Stomach (tissue), 9 donors: ENCODE results near the gene CDC14B. TPM values are rescaled to one million over a fixed set of nuclear protein-coding genes. Genes with fewer than 3 reads are reported as not detected.

Source experiments
- DNase-seq, 2 donors: peaks; one replicate each; pipeline versions ENCODE4 v3.0.0 to v3.0.0-alpha.2; 2013 to 2019
- H3K27ac ChIP-seq, 5 donors: fragments of 200-600 bp in 4 of 5; sonication (generic) in 4 of 5; one replicate each; pipeline ENCODE4 v1.5.1; 2013 to 2019; ENCODE audit warnings: mild to moderate bottlenecking in 1 of 5, moderate library complexity in 1 of 5
- H3K27me3 ChIP-seq, 3 donors: fragments of 200-600 bp; sonication (generic); one replicate each; pipeline ENCODE4 v1.5.1; 2017 to 2019; ENCODE audit warnings: mixed run types in 1 of 3
- H3K36me3 ChIP-seq, 4 donors: fragments of 200-600 bp; sonication (generic); 1 replicate in 3 of 4; 2 replicates in 1 of 4; pipeline ENCODE4 v1.5.1; 2016 to 2019
- H3K4me1 ChIP-seq, 4 donors: fragments of 200-600 bp; sonication (generic); one replicate each; pipeline ENCODE4 v1.5.1; 2016 to 2019
- H3K4me3 ChIP-seq, 4 donors: fragments of 200-600 bp; sonication (generic) in 3 of 4; one replicate each; pipeline ENCODE4 v1.5.1; 2016 to 2019; ENCODE audit warnings: mild to moderate bottlenecking in 1 of 4
- H3K9me3 ChIP-seq, 4 donors: fragments of 200-600 bp; sonication (generic); one replicate each; pipeline ENCODE4 v1.5.1; 2016 to 2019
- EP300 ChIP-seq: sonication (generic); formaldehyde crosslinking; IDR thresholded peaks from one replicate; pipeline ENCODE4 v1.6.1; 2017; ENCODE audit warnings: antibody characterized with exemption
- POLR2A ChIP-seq, 4 donors: fragments of 450-650 bp; IDR thresholded peaks; one replicate each; pipeline ENCODE4 v1.6.1; 2016; ENCODE audit warnings: antibody characterized with exemption in 4 of 4, control low read depth in 2 of 4, mild to moderate bottlenecking in 1 of 4, moderate library complexity in 1 of 4
- POLR2AphosphoS5 ChIP-seq, 3 donors: sonication (generic); formaldehyde crosslinking; IDR thresholded peaks; one replicate each; pipeline ENCODE4 v1.6.1; 2016; ENCODE audit warnings: antibody characterized with exemption in 3 of 3
- WGBS, 5 donors: extraction: QIAGEN DNeasy Blood & Tissue Kit in 3 of 5; methylation state at CpG; one replicate each; pipeline versions ENCODE4 v1.1.5 to v1.1.7; 2013 to 2018; 5-methylcytosine and 5-hydroxymethylcytosine counted together
- intact Hi-C: fragments of 100-400 bp; cut with DNase I; formaldehyde crosslinking; loops from one replicate; pipeline ENCODE4 v1.15.1; 2023; ENCODE audit warnings: low total_unique reads
- polyA plus RNA-seq, 3 donors: library from polyadenylated mRNA; stranded (reverse); fragments of 200-250 nt; gene quantifications; one replicate each; pipeline ENCODE4 v1.2.3, GENCODE V29; 2013
- total RNA-seq, 5 donors: library from RNA; depleted of rRNA; stranded (reverse); fragments of >200 nt; gene quantifications; one replicate each; pipeline versions ENCODE4 v1.1.0 to v1.2.3, GENCODE V29; 2014 to 2016
- TF ChIP-seq, protein P1 (sequence below), 7 experiments: fragments of 450-650 bp in 4 of 7; fragments of 200-600 bp in 3 of 7; sonication (generic) in 3 of 7; IDR thresholded peaks; one replicate each; pipeline ENCODE4 v1.5.1; 2016 to 2019; ENCODE audit warnings: antibody characterized with exemption in 7 of 7, control low read depth in 2 of 7, mild to moderate bottlenecking in 1 of 7
- donor health status: healthy with polysubstance abuse.
- donor health status: Bipolar disorder and iron deficiency.
- donor health status: healthy.

CDC14B gene
- total and polyA plus RNA-seq, 8 donors, result 4.1 to 31.9 (median 17.1) TPM

DNA sequence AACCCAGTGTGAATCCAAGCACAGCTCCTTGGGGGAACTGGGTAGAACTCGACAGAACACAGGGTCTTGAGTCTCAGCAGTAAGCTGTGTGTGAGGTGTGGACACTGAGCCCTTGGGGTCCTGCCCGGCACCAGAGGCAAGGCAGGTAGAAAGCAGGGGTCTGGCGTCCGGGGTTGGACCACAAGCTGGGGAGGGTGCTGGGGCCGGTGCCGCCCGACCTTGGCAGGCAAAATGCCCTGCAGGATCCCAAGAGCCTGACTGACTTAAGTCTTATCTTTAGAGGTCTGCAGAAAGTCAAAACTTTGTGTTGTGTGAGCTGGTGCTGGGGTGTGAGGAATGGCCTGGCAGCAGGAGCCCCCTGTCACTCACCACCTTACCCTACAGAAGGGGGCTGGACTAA, 120.4 kb downstream of the CDC14B start:
- WGBS, 5 donors, result 88 to 95% (median 91%) methylated on average over 6 to 7 of the region's 7 CpGs
- Histone ChIP-seq H3K36me3 (peaks cover 0 to 26% (median 24%) of the 10 kb centered on the region in 4 donors), H3K27me3 (no peaks in the 10 kb centered on the region), H3K27ac (no peak overlapping the region), H3K4me1 (no peaks in the 10 kb centered on the region), H3K4me3 (no peak overlapping the region), H3K9me3 (no peaks in the 10 kb centered on the region)
- TF ChIP-seq POLR2AphosphoS5 (IDR thresholded peaks at IDR 0.05), result no peak
- TF ChIP-seq, protein P1, sequence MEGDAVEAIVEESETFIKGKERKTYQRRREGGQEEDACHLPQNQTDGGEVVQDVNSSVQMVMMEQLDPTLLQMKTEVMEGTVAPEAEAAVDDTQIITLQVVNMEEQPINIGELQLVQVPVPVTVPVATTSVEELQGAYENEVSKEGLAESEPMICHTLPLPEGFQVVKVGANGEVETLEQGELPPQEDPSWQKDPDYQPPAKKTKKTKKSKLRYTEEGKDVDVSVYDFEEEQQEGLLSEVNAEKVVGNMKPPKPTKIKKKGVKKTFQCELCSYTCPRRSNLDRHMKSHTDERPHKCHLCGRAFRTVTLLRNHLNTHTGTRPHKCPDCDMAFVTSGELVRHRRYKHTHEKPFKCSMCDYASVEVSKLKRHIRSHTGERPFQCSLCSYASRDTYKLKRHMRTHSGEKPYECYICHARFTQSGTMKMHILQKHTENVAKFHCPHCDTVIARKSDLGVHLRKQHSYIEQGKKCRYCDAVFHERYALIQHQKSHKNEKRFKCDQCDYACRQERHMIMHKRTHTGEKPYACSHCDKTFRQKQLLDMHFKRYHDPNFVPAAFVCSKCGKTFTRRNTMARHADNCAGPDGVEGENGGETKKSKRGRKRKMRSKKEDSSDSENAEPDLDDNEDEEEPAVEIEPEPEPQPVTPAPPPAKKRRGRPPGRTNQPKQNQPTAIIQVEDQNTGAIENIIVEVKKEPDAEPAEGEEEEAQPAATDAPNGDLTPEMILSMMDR (IDR thresholded peaks at IDR 0.05), result no peak
- DNase-seq, result no peak
- intact Hi-C loops, result no loop called here

DNA sequence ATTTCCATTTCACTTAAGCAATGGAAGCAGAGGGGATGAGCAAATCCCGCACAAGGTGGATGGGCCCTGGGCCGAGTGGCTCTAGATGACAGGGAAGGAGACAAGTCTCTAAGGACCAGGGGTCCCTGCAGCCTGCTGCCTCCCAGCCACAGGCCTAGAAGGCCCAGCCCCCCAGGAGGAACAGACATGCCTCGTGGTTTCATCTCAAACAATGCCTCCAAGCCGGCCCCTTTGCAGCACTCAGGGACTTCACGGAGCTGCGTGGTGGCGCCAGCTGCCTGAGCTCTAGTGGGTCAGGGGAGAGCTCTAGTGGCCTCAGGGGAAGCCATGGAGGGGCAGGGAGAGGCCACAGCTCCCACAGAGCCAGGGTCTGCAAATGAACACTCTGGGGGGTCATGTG, 120.8 kb downstream of the CDC14B start:
- 81 to 90% (median 90%) methylated on average over 4 to 7 of the region's 7 CpGs for WGBS, 5 donors
- no peaks in the 10 kb centered on the region for H3K27me3 ChIP-seq
- H3K36me3 ChIP-seq, result peaks cover 0 to 24% (median 19%) of the 10 kb centered on the region in 4 donors
- no peak overlapping the region for H3K4me3 ChIP-seq
- DNase-seq, result no peak
- H3K27ac ChIP-seq, result no peak overlapping the region
- no peaks in the 10 kb centered on the region for H3K9me3 ChIP-seq
- TF ChIP-seq, protein P1 (IDR thresholded peaks at IDR 0.05), result no peak
- no peak for TF ChIP-seq EP300
- intact Hi-C loops, result no loop called here
- H3K4me1 ChIP-seq, result no peaks in the 10 kb centered on the region

DNA sequence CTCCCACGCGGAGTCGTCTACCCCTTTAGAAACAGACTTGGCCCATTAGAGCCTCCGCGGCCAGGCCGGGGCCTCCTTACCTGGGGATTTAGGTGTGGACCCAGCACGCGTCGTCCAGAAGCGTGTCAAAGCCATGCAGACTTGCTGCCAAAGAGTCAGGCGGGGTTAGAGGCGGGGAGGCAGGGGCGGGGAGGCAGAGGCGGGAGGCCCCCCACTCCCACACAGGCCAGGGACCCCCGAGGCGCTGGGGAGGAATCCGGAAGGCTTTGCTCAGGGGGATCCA, 122.6 kb downstream of the CDC14B start:
- Histone ChIP-seq H3K36me3 (peaks cover 0 to 35% (median 19%) of the 10 kb centered on the region in 4 donors), H3K27ac (no peak overlapping the region), H3K4me3 (no peak overlapping the region), H3K27me3 (no peaks in the 10 kb centered on the region), H3K4me1 (peaks cover 1 to 9% (median 3%) of the 10 kb centered on the region in 4 donors), H3K9me3 (no peaks in the 10 kb centered on the region)
- WGBS, 5 donors, result 93 to 97% (median 95%) methylated on average over 17 of the region's 17 CpGs
- intact Hi-C loops, result no loop called here
- no peak for DNase-seq
- TF ChIP-seq POLR2A (IDR thresholded peaks at IDR 0.05) (no peak), EP300 (no peak), POLR2AphosphoS5 (IDR thresholded peaks at IDR 0.05) (no peak)
- TF ChIP-seq, protein P1 (IDR thresholded peaks at IDR 0.05), result no peak

DNA sequence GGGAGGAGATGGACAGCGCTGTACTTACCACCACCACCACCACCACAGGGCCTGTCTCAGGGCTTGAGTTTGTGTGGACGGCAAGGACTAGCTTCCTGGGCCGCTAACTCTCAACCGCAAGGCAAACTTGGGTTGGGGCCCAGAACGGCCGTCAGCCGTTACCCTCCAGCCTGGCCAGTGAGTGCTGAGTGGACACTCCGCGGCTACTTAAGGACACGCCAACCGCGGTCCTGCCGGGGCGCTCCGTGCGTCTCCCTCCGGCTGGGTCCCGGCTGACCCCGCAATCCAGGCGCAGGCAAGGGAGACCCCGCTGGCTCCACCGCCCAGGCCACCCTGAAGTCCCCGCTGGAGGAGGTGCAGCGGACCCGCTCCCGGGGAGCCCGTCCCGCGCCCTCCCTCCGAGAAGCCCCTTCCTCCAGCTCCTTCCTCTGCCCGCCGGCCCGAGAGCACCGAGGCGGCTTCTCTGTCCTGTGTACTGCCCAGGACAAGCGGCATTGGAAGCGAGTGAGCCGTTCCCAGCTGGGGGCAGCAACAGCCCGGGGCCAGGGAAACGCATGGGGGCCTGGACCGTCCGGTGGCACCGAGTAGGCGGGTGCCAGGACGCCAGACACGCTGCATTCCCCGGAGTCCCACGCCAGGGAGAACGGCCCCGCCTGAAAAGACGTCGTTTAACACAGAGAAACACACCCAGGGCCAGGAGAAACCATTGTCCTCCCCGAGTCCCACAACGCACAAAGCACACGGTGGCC, 123.1 kb downstream of the CDC14B start:
- no peak overlapping the region for H3K4me3 ChIP-seq
- H3K9me3 ChIP-seq, result no peaks in the 10 kb centered on the region
- H3K27me3 ChIP-seq, result no peaks in the 10 kb centered on the region
- intact Hi-C loops, result no loop called here
- DNase-seq, result no peak
- no peak overlapping the region for H3K27ac ChIP-seq
- H3K4me1 ChIP-seq, result peaks cover 6 to 15% (median 7%) of the 10 kb centered on the region in 4 donors
- H3K36me3 ChIP-seq, result peaks cover 0 to 40% (median 22%) of the 10 kb centered on the region in 4 donors
- WGBS, 5 donors, result 94 to 98% (median 97%) methylated on average over 46 to 55 of the region's 55 CpGs
- TF ChIP-seq, protein P1 (IDR thresholded peaks at IDR 0.05), result no peak
- TF ChIP-seq POLR2A (IDR thresholded peaks at IDR 0.05), result no peak
- no peak for TF ChIP-seq POLR2AphosphoS5 (IDR thresholded peaks at IDR 0.05)
- no peak for TF ChIP-seq EP300
